ENCODE data around the gene CNN3. TPM values are rescaled to one million over a fixed set of nuclear protein-coding genes. Genes with fewer than 3 reads are reported as not detected.

CNN3 gene
- polyA plus RNA-seq, 1 of the 3 experiments (the other 2 are of a cell fraction): 204 TPM

GRCh38 chr1:94951509-94952208 is 24.7 kb upstream of the CNN3 start (continued):
- TF ChIP-seq TCF12 (IDR thresholded peaks at IDR 0.05) (peak; percentile 61), TAF1 (IDR thresholded peaks at IDR 0.05; ENCODE audit: borderline replicate concordance, low read depth, low read length) (no peak), SIN3A (IDR thresholded peaks at IDR 0.05; ENCODE audit: borderline replicate concordance, low read depth, low read length) (no peak), CTCF (IDR thresholded peaks at IDR 0.05) (no peak), GABPA (IDR thresholded peaks at IDR 0.05; ENCODE audit: low read depth) (no peak), USF1 (IDR thresholded peaks at IDR 0.05; ENCODE audit: borderline replicate concordance, low read depth) (no peak), GATA2 (CRISPR knock-in tag; IDR thresholded peaks at IDR 0.05) (peak; percentile 93), CHD2 (IDR thresholded peaks at IDR 0.05; ENCODE audit: low read length, partially characterized antibody) (peak; percentile 68)

- H3K9ac ChIP-seq: no peak overlapping the region
- H3F3A ChIP-seq (replicated peaks; ENCODE audit: insufficient read depth): peaks cover 4% of the 10 kb centered on the region
- H4K20me1 ChIP-seq (ENCODE audit: insufficient read depth): no peaks in the 10 kb centered on the region
- peak overlapping the region; percentile 46 to 99; a peak in 3 of 4 replicates for H3K27ac ChIP-seq (ENCODE audit: low read depth in 2 of 2, low read length in 1 of 2)
- WGBS (ENCODE audit: low lambda C conversion rate): 52% methylated on average over 2 of the region's 2 CpGs
- POLR2A ChIA-PET: interaction anchor here (3.1 kb wide), 1 partner anchor 24 kb away, joined by 20 read pairs; the partner anchor contains the start of gene CNN3
- TF ChIP-seq NFIC (IDR thresholded peaks at IDR 0.05; ENCODE audit: borderline replicate concordance): no peak
- TF ChIP-seq TAF1 (IDR thresholded peaks at IDR 0.05; ENCODE audit: borderline replicate concordance, low read depth, low read length): no peak
- no peak for TF ChIP-seq YY1 (IDR thresholded peaks at IDR 0.05; ENCODE audit: low read depth)
- TF ChIP-seq ELF1 (IDR thresholded peaks at IDR 0.05): no peak
- TF ChIP-seq SIN3A (IDR thresholded peaks at IDR 0.05; ENCODE audit: borderline replicate concordance, low read depth, low read length): no peak
- no peak for TF ChIP-seq TCF12 (IDR thresholded peaks at IDR 0.05)
- TF ChIP-seq GATA2 (CRISPR knock-in tag; IDR thresholded peaks at IDR 0.05): no peak
- TF ChIP-seq USF2 (IDR thresholded peaks at IDR 0.05; ENCODE audit: borderline replicate concordance, low read depth, low read length): no peak
- no peak for TF ChIP-seq TEAD4 (IDR thresholded peaks at IDR 0.05; ENCODE audit: borderline replicate concordance, insufficient read depth)
- no peak for TF ChIP-seq FOXM1 (IDR thresholded peaks at IDR 0.05; ENCODE audit: low read depth)
- TF ChIP-seq RFX5 (IDR thresholded peaks at IDR 0.05; ENCODE audit: low read length): no peak
- TF ChIP-seq RAD21 (IDR thresholded peaks at IDR 0.05; ENCODE audit: low read length): no peak
- TF ChIP-seq EP300 (IDR thresholded peaks at IDR 0.05; ENCODE audit: borderline replicate concordance in 1 of 2, low read depth in 1 of 2, low read length in 1 of 2): no peak
- no peak for TF ChIP-seq REST (IDR thresholded peaks at IDR 0.05; ENCODE audit: low read depth, low read length)
- TF ChIP-seq SMC3 (IDR thresholded peaks at IDR 0.05; ENCODE audit: low read depth, low read length): no peak
- TF ChIP-seq RCOR1 (IDR thresholded peaks at IDR 0.05; ENCODE audit: low read length): no peak
- no peak for TF ChIP-seq EZH2phosphoT487 (IDR thresholded peaks at IDR 0.05; ENCODE audit: borderline replicate concordance, low read depth)
- H3K79me2 ChIP-seq (ENCODE audit: insufficient read depth): no peaks in the 10 kb centered on the region
- no peak overlapping the region for H2AFZ ChIP-seq (ENCODE audit: low read depth)
- no peak overlapping the region for H3K4me2 ChIP-seq
- H3K9me2 ChIP-seq: no peaks in the 10 kb centered on the region
- no peaks in the 10 kb centered on the region for H3K36me3 ChIP-seq (replicated peaks in 1 of 2; ENCODE audit: control insufficient read depth in 1 of 2, insufficient read depth in 2 of 2, low read length in 1 of 2)
- peaks cover 0 to 44% of the 10 kb centered on the region in 2 experiments; a peak in 2 of 4 replicates for H3K4me1 ChIP-seq (ENCODE audit: control insufficient read depth in 1 of 2, insufficient read depth in 2 of 2, low read depth in 1 of 2, low read length in 1 of 2)
- DNase-seq: no peak
- H3K27me3 ChIP-seq (ENCODE audit: insufficient read depth): no peaks in the 10 kb centered on the region
- no peaks in the 10 kb centered on the region for H3K9me3 ChIP-seq
- CTCF ChIA-PET: interaction anchor here (0.6 to 2.1 kb wide), 9 partner anchors 9 to 470 kb away, joined by 3 to 20 read pairs (median 5); partner anchors contain the start of gene CNN3
- H3K4me3 ChIP-seq (ENCODE audit: low read depth in 2 of 2, low read length in 1 of 2): no peak overlapping the region
Measured at GRCh38 chr1:94951046-94951445, 24.1 kb upstream of the CNN3 start.
